ENCODE measurements around the gene NPLOC4. TPM values are rescaled to one million over a fixed set of nuclear protein-coding genes. Genes with fewer than 3 reads are reported as not detected.

Gene NPLOC4
- total RNA-seq, 1 donor from 2014 or later: 128 TPM

DNA sequence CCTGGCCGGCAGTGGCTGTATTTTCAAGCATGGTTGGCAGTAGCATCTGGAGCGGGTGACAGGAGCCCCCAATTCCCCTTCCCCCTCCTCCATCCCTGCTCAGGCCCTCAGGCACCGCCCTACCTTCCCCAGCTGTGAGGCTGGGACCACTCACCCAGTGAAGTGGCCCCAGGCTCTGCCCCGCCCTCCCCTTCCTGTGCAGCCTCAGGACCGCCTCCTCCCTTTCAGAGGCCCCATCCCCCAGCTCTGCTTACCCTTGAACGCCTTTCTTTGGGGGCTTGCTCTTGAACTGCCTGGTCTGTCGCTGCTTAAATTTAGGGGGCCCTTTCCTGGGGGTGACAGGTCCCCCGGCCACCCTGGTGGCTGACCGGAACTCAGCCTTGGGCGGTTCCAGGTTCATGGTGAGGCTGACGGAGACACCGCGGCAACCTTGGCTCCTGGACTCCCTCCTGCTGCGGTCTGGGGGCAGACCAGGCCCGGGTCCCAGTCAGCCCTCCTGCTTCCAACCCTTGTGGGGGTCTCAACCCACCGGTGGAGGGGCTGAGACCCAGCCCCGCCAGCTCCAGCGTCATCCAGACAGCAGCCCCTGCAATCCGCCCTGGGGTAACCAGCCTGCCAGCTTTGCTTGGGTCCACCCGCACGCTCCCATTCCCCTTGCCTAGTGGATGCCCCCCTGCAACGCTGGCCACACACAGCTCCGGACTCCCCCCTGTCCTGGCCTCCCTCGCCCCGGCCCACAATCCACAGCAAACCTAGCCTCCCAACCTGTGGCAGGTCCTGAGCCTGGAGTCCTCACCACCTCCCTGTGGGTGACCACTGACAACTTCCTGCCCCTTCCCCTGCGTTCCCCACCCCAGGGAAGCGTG lies 16.2 kb upstream of the NPLOC4 start:
- intact Hi-C loops (cut with DNase I): no loop called here
- H3K4me3 ChIP-seq: no peak overlapping the region
- DNase-seq (ENCODE audit: low spot score in 2 of 2): no peak
- H3K9me3 ChIP-seq: peaks cover 0 to 4% of the 10 kb centered on the region in 2 donors
- H3K36me3 ChIP-seq: no peaks in the 10 kb centered on the region
- no peak overlapping the region for H3K27ac ChIP-seq
- TF ChIP-seq, protein P1, sequence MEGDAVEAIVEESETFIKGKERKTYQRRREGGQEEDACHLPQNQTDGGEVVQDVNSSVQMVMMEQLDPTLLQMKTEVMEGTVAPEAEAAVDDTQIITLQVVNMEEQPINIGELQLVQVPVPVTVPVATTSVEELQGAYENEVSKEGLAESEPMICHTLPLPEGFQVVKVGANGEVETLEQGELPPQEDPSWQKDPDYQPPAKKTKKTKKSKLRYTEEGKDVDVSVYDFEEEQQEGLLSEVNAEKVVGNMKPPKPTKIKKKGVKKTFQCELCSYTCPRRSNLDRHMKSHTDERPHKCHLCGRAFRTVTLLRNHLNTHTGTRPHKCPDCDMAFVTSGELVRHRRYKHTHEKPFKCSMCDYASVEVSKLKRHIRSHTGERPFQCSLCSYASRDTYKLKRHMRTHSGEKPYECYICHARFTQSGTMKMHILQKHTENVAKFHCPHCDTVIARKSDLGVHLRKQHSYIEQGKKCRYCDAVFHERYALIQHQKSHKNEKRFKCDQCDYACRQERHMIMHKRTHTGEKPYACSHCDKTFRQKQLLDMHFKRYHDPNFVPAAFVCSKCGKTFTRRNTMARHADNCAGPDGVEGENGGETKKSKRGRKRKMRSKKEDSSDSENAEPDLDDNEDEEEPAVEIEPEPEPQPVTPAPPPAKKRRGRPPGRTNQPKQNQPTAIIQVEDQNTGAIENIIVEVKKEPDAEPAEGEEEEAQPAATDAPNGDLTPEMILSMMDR (IDR thresholded peaks at IDR 0.05): no peak
- peaks cover 5% of the 10 kb centered on the region for H3K27me3 ChIP-seq
- H3K4me1 ChIP-seq: no peaks in the 10 kb centered on the region

DNA sequence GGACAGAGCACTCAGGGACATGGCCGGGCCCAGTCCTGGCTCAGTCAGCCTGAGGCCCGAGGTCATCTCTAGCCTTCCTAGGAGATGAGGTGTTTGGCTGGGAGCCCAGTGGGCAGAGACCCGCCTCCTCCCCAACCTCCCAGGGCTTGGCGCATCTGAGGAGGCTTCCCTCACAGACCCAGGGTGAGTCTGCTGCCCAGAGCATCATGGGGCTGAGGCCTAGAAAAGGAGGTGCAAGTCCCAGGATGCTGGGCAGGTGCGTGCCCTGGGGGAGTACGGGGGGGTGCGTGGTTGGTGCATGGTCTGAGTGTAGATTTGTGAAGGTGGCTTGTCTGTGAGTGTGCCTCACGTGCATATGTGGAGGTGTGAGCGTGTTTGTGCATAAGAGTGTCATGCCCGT lies 14.8 kb upstream of the NPLOC4 start:
- H3K27me3 ChIP-seq: peaks cover 5% of the 10 kb centered on the region
- H3K4me3 ChIP-seq: no peak overlapping the region
- H3K4me1 ChIP-seq: no peaks in the 10 kb centered on the region
- peaks cover 0 to 4% of the 10 kb centered on the region in 2 donors for H3K9me3 ChIP-seq
- H3K36me3 ChIP-seq: no peaks in the 10 kb centered on the region
- intact Hi-C loops (cut with DNase I): no loop called here
- TF ChIP-seq, protein P1 (IDR thresholded peaks at IDR 0.05): no peak
- DNase-seq (ENCODE audit: low spot score in 2 of 2): no peak
- no peak overlapping the region for H3K27ac ChIP-seq

DNA sequence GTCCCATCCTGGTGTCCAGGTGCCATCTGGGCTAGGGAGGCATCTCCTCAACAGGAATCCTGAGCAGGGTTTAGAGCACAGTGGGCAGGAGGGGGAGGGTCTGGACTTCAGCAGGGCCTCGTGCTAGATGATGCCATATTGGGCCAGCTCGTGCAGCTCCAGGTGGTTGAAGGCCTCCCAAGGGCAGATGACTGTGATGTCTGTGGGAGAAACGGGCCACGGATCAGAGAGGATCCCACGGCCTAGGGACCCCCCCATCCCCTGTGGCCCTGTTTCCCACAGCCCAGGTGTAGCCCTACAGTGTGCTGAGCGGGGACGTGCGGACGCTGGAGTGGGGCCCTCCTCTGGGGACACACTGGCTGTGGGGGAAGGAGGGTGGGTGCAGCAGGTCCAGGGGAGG lies 14.0 kb upstream of the NPLOC4 start:
- H3K36me3 ChIP-seq: no peaks in the 10 kb centered on the region
- H3K4me3 ChIP-seq: no peak overlapping the region
- H3K4me1 ChIP-seq: no peaks in the 10 kb centered on the region
- TF ChIP-seq, protein P1 (IDR thresholded peaks at IDR 0.05): no peak
- no peak for DNase-seq (ENCODE audit: low spot score in 2 of 2)
- H3K27ac ChIP-seq: no peak overlapping the region
- peaks cover 0 to 4% of the 10 kb centered on the region in 2 donors for H3K9me3 ChIP-seq
- no peaks in the 10 kb centered on the region for H3K27me3 ChIP-seq
- intact Hi-C loops (cut with DNase I): no loop called here

DNA sequence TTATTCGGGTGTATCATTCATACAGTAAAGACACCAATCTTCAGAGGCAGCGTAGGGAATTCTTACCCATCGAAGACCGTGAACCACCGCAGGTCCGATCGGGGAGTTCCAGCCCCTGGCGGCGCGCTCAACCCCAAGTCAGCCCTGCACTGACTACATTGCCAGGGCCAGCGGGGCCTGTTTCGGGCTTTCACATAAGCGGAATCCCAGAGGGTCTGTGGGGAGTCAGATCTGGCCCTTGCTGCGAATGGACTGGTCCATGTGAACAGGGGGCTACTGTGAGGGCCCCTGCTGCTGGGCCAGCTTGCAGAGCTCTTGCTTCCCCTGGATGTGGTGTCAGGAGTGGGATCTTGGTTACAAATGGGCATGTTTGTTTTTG lies 11.8 kb upstream of the NPLOC4 start:
- H3K4me3 ChIP-seq: no peak overlapping the region
- no peaks in the 10 kb centered on the region for H3K36me3 ChIP-seq
- no peaks in the 10 kb centered on the region for H3K27me3 ChIP-seq
- intact Hi-C loops (cut with DNase I): no loop called here
- no peak overlapping the region for H3K27ac ChIP-seq
- H3K4me1 ChIP-seq: no peaks in the 10 kb centered on the region
- TF ChIP-seq, protein P1 (IDR thresholded peaks at IDR 0.05): no peak
- no peak for DNase-seq (ENCODE audit: low spot score in 2 of 2)
- H3K9me3 ChIP-seq: peaks cover 0 to 4% of the 10 kb centered on the region in 2 donors

DNA sequence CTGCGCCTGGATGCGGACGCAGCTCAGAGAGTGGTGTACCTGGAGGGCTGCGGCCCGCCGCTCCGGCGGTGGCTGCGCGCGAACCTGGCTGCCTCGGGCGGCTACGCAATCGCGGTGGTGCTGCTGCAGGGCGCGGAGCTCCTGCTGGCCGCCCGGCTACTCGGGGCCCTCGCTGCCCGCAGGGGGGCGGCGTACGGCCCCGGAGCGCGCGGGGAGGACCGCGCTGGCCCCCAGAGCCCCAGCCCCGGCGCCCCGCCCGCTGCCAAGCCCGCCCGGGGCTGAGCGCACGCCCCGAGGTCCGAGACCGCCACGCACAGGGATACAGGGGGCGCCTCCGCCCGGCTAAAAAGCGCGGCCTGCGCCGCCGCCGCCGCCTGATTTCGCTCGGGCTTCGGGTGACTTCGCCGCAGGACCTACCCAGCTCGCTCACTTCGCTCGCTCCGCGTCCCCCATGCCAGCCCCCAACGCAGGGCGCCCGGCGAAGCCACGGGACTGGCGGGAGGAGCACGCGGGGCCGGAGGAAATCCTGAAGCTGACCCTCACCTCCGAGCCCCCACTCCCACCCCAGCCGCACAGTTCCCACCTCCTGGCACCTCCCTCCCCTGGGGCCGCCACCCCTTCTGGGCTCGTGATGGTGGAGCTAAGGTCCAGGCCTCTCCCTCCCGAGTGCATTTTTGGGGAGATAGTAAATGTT lies 11.2 kb upstream of the NPLOC4 start:
- no peak for DNase-seq (ENCODE audit: low spot score in 2 of 2)
- Histone ChIP-seq H3K9me3 (peaks cover 0 to 4% of the 10 kb centered on the region in 2 donors), H3K4me3 (no peak overlapping the region), H3K27me3 (no peaks in the 10 kb centered on the region), H3K27ac (no peak overlapping the region), H3K4me1 (no peaks in the 10 kb centered on the region), H3K36me3 (no peaks in the 10 kb centered on the region)
- intact Hi-C loops (cut with DNase I): no loop called here
- TF ChIP-seq, protein P1 (IDR thresholded peaks at IDR 0.05): no peak

Data from ascending aorta (tissue), 2 donors.